ENCODE measurements around the gene EXOC3.

DNA sequence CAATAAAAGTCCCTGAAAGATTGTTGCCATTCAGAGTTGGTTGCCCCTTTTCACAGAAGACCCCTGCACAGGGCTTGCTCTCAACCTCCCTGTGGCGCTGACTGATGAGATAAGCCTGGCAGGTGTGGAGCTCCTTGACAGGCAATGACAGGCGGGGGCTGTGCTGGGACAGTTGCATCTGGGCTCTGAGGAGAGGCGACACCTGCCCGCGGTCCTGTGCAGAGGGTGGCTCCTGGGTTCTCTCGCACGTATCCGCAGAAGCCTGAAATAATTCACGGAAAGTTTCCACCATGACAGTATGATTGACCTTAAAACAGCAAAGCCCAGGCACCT, 19.8 kb upstream of the EXOC3 start:
- TF ChIP-seq GABPA (IDR thresholded peaks at IDR 0.05; ENCODE audit: low read depth) (no peak), POLR2AphosphoS5 (IDR thresholded peaks at IDR 0.05; ENCODE audit: low read depth) (no peak)
- TF ChIP-seq, protein P1, sequence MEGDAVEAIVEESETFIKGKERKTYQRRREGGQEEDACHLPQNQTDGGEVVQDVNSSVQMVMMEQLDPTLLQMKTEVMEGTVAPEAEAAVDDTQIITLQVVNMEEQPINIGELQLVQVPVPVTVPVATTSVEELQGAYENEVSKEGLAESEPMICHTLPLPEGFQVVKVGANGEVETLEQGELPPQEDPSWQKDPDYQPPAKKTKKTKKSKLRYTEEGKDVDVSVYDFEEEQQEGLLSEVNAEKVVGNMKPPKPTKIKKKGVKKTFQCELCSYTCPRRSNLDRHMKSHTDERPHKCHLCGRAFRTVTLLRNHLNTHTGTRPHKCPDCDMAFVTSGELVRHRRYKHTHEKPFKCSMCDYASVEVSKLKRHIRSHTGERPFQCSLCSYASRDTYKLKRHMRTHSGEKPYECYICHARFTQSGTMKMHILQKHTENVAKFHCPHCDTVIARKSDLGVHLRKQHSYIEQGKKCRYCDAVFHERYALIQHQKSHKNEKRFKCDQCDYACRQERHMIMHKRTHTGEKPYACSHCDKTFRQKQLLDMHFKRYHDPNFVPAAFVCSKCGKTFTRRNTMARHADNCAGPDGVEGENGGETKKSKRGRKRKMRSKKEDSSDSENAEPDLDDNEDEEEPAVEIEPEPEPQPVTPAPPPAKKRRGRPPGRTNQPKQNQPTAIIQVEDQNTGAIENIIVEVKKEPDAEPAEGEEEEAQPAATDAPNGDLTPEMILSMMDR (IDR thresholded peaks at IDR 0.05; ENCODE audit: insufficient read depth, low read length), result no peak

Data from HL-60 (cell line).